GM21447 (cell line): ENCODE measurements around the gene ACSM3.
"Not testable (repeated sequence)": the region's sequence is repeated elsewhere in the genome, so short reads cannot be mapped to it uniquely, and the experiment has no call there.

Source experiments
- ATAC-seq: cut with Tn5 transposase; IDR thresholded peaks from one replicate; pipeline ENCODE4 v1.9.1; 2021; ENCODE audit not compliant: unreplicated experiment

Gene ACSM3

DNA sequence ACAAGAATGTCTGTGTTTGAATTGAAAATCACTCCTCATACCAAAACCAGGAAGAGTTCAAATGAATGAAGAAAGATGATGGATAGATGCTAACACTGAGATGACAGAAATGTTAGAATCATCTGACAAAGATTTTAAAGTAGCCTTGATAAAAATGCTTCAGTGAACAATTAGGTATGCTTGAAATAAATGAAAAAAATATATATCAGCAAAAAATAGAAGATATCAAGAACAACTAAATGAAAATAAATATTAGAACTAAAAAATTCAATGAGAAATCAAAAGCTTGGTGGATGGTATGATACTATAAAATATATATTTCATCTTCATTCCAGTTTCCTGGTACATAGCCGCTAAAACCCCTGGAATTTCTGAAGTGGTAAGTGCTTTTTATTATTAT, 8.6 kb upstream of the ACSM3 start:
- ATAC-seq: no peak

DNA sequence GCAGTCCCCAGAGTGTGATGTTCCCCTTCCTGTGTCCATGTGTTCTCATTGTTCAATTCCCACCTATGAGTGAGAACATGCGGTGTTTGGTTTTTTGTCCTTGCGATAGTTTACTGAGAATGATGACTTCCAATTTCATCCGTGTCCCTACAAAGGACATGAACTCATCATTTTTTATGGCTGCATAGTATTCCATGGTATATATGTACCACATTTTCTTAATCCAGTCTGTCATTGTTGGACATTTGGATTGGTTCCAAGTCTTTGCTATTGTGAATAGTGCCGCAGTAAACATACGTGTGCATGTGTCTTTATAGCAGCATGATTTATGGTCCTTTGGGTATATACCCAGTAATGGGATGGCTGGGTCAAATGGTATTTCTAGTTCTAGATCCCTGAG, 8.0 kb upstream of the ACSM3 start:
- ATAC-seq: not testable (repeated sequence)

DNA sequence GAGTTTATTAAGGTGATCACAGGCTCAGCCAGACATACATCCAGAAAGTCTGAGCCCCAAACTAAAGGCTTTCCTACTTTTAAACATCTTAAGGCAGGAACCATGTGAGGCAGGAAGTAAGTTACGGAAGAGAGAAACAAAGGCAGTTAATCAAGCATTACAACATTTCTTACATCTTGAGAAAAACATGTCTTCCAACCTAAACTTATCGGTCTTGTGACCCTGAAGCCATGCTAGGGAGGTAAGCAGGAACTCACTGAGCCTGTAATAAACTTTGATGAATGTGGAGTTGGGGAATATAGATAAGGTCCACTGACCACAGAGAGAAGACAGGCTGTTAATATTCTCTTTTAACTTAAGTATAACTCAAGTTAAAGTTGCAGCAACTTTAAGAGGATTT, 3.5 kb upstream of the ACSM3 start:
- no peak for ATAC-seq

- no peak for ATAC-seq
Observed at GRCh38 chr16:20761175-20761574, 2.6 kb upstream of the ACSM3 start.

DNA sequence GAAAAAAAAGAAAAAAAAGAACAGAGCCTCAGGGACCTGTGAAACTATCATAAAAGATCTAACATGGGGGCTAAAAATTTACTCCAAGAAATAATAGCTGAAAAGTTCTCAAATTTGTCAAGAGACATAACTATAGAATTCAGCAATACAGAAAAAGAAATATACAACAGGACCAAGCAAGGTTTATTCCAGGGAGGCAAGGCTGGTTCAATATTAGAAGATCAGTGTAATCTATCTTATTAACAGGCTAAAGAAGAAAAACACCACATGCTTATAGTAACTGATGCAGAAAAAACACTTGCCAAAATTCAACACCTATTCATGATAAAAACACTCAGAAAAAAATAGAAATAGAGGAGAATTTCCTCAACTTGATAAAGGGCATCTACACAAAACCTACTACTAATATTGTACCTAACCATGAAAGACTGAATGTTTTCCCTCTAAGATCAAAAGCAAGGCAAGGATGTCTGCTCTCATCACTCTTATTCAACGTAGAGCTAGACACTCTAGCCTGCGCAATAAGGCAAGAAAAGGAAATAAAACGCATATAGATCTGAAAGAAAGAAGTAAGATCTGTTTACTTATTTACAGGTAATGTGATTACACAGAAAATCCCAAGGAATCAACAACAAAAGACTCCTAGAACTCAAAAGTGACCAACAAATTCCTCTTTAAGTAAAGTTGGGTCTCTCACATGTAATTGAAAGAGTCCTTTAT, 1.2 kb upstream of the ACSM3 start:
- ATAC-seq: no peak

DNA sequence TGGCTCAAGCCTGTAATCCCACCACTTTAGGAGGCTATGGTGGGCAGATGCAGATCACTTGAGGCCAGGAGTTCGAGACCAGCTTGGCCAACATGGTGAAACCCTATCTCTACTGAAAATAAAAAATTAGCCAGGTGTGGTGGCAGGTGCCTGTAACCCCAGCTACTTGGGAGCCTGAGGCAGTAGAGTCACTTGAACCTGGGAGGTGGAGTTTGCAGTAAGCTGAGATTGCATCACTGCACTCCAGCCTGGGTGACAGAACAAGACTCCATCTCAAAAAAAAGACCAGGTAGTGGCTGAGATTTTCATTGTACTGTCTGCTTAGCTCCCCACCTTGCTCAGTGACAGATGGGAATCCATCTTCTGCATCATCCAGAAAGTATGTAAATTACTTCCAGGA, 634 bp downstream of the ACSM3 start:
- ATAC-seq: not testable (repeated sequence)

GRCh38 chr16:20765732-20766131, 1.9 kb downstream of the ACSM3 start:
- no peak for ATAC-seq

DNA sequence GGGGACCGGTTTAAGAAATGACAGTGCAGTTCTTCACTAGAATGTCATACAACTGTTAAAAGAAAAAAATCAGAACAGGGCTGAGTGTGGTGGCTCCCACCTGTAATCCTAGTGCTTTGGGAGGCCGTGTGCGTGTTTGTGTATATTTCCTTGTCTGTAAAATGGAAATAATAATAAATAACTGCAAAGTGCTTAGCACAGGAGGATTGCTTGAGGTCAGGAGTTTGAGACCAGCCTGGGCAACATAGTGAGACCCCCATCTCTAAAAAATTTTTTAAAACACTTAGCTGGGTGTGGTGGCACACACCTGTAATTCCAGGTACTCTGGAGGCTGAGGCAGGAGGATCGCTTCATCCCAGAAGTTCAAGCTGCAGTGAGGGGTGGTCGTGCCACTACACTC, 2.5 kb downstream of the ACSM3 start:
- ATAC-seq: no peak

GRCh38 chr16:20767577-20767976, 3.8 kb downstream of the ACSM3 start:
- no peak for ATAC-seq

DNA sequence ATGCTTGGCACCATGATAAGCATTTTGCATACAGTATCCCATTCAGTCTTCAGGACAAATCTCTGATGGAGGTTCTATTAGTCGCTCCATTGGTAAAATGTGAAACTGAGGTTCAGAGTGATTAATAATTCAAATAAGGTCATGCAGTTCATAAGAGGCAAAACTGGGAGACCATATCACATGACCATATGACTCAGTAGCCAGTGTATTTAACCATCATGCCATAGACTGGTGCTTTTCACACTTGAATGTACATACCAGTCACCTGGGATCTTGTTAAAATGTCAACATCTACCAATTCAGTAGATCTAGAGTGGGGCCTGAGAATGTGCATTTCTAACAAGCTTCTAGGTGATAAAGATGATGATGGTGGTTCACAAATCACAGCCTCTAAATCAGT, 4.3 kb downstream of the ACSM3 start:
- ATAC-seq: no peak

DNA sequence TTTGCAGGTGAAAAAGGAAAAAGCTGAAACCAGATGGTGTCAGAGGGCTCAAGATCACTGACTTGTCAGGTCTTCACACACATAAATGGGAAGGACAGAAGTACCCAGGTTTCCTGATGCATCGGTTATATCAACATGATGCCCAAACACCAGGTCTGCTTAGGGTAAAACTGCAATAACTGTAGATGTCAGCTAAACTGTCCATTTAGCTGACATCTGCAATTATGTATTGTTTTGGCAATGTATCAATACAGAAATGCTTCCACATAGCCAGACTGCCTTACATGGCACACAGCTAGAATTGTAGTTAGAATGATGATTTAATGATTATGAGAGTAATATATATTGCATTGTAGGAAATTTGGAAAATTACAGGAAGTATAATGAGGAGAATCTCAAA, 5.0 kb downstream of the ACSM3 start:
- ATAC-seq: no peak

DNA sequence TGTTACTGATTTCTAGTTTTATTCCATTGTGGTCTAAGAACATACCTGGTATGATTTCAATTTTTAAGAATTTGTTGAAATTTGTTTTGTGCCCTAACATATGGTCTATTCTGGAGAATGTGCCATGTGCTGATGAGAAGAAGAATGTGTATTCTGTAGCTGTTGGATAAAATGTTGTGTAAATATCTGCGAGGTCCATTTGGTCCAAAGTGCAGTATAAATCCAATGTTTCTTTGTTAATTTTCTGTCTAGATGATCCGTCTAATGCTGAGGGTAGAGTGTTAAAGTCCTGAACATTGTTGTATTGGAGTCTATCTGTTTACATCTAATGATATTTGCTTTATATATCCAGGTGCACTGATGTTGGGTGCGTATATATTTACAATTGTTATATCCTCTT, 9.9 kb downstream of the ACSM3 start:
- no peak for ATAC-seq

GRCh38 chr16:20774703-20775362, 11.0 kb downstream of the ACSM3 start:
- ATAC-seq: no peak

DNA sequence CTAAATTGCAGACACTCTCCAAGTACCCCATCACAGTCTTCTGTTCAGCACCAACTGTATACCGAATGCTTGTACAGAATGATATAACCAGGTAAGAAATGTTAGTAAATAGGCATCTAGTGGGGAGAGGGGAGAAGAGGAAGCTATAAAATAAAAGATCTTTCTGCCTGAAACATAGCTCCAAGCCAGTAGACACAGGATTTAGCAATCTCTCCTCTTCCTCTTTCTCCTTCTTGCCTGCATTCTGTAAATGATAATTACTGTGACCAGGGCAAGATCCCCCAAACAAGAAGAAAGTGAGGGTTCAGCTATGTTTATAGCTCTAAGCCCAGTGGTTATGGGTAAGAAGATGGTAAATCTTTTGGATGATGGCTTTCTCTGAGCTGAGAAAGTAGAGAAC, 17.9 kb downstream of the ACSM3 start:
- ATAC-seq: no peak

- ATAC-seq: no peak
Observed at GRCh38 chr16:20782470-20782869, 18.7 kb downstream of the ACSM3 start.

GRCh38 chr16:20784204-20784603, 20.4 kb downstream of the ACSM3 start:
- ATAC-seq: no peak

GRCh38 chr16:20789130-20789529, 25.3 kb downstream of the ACSM3 start:
- no peak for ATAC-seq

- no peak for ATAC-seq
Observed at GRCh38 chr16:20791923-20792612, 28.3 kb downstream of the ACSM3 start.

GRCh38 chr16:20798364-20798763, 34.5 kb downstream of the ACSM3 start:
- no peak for ATAC-seq

DNA sequence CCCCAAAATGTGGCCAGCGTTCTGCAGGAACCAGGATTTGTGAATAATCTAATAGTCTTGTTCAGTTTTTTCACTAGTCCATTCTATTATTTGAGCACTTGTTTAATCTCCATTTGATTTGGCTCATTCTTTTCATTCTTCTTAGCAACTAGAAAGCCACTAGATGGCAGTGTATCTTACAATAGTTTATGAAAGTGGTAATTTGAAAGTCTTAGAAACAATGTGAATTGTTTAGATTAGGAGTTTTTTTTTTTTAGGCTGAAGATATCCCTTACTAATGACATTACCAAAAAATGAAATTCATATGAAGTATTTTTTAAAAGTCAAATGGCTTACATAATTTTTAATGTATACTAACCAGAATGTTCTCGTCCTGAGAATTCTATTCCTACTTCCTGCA, 35.8 kb downstream of the ACSM3 start:
- no peak for ATAC-seq

GRCh38 chr16:20801278-20801677, 37.5 kb downstream of the ACSM3 start:
- ATAC-seq: no peak

DNA sequence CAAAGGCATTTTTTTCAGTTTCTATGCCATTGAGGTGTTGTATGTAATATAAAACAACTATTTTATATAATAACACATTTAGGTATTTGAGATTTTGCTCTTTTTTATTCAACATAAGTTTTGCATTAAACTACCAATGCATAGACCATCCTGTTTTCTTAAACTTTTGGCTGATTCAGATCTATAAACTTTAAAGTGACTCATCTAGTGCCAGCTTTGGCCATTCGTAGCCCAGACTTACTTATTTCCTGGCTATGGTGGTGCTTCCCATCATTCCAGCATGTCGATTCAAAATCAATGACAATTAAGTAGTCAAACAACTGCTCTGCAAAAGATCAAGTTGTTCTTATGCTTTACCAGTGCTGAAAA, 39.4 kb downstream of the ACSM3 start:
- no peak for ATAC-seq
